Hematopoietic multipotent progenitor cell (in vitro differentiated cells): Measurements from ENCODE around the gene CCDC28A. TPM values are rescaled to one million over a fixed set of nuclear protein-coding genes. Genes with fewer than 3 reads are reported as not detected.

ENCODE experiments used
- DNase-seq, 3 donors: peaks; one replicate each; pipeline ENCODE4 v3.0.0-alpha.2; 2011 to 2015; ENCODE audit warnings: low read depth in 2 of 3, low spot score in 2 of 3
- total RNA-seq: library from RNA; depleted of rRNA; stranded (reverse); fragments of >200 nt; gene quantifications from one replicate; pipeline ENCODE4 v1.2.3, GENCODE V29; 2012

CCDC28A gene
- total RNA-seq, 1 donor, result 13.7 TPM

GRCh38 chr6:138830248-138830647 lies 56.7 kb downstream of the CCDC28A start:
- DNase-seq, result no peak

DNA sequence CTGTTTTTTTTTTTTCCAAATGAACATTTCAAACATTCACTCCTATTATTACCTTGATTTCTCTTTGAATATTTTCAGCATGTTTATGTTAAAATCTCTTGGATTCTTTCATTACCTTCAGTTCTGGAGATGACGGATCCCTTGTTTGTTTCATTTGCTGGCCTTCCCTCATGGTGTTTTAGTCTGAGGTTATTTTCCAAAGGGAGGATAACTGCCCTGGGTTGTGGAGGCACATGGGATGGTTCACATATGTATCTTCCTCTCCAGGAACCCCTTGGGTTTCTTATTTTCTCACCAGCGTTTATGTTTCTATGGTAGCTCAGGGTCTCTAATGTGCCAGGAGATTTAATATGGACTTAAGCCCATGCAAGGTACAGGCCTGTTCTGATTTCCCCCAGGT lies 58.6 kb downstream of the CCDC28A start:
- DNase-seq, result no peak

DNA sequence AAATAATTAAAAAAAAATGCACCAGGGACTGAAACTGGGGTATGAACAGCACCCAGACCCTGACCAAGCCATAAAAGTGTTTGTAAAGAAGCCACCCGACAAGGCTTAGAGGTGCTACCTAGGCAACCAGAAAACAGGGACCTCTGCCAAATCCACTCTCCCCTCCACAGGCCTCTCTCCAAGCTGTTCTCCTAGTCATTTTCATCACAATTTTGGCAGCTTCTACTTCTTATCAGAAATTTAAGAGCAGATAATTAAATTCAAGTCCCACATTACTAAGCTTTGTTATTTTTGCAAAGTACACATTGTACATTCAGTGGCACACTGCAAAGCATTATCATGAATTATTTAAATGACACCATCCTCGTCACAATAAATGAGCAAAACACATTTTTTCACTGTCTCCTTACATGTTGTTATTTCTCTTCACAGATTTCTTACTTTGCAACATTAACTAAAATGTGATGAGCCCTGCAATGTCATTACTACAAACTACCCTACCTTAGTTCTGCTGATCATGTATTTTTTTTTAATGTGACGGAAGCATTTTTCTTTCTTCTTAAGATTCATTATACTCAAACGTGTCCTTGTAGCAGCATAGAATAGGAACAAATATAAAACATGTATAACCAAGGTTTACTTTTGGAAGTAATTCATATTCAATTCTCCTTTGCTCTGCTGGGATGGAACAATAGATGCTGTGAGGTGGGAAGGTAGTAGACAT lies 60.4 kb downstream of the CCDC28A start:
- no peak for DNase-seq

DNA sequence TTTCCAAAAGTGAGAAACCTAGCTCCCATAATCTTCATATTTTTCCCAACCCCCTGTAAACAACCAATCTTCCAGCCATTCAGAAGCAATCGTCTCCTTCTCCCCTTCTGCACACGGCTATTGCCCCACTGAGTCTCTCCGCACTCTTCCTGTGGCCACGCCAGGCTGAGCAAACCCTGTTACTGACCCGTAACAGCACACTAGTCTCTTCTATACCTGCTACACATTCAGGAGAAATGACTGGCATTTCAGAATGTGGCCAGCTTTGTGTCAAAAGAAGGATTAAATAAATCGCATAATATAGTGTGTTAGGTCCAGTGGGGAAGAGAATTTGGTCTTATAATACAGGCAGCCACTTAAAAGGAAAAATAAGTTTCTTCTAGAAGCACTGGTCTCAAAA lies 63.7 kb downstream of the CCDC28A start:
- DNase-seq, result no peak

Other genes with a start within 250 kb of the CCDC28A start
- not detected for gene ECT2L, start 22.3 kb downstream of the CCDC28A start, total RNA-seq
- gene REPS1, start 214.5 kb downstream of the CCDC28A start, total RNA-seq, result 38.8 TPM